Spinal cord (tissue), 10 donors: ENCODE data around the gene PERM1. TPM values are rescaled to one million over a fixed set of nuclear protein-coding genes. Genes with fewer than 3 reads are reported as not detected.

Experiments
- DNase-seq, 6 donors: peaks; one replicate each; pipeline versions ENCODE4 v3.0.0 to v3.0.0-alpha.2; 2013 to 2015; ENCODE audit warnings: low spot score in 6 of 6, low read depth in 4 of 6
- H3K27ac ChIP-seq: one replicate; pipeline ENCODE4 v1.5.1; 2013; ENCODE audit warnings: low read depth, low read length, control low read depth
- H3K27me3 ChIP-seq: one replicate; pipeline ENCODE4 v1.6.1; 2013; ENCODE audit warnings: low read length; ENCODE audit not compliant: control insufficient read depth, insufficient read depth
- H3K36me3 ChIP-seq: one replicate; pipeline ENCODE4 v1.6.1; 2013; ENCODE audit warnings: low read length; ENCODE audit not compliant: control insufficient read depth, insufficient read depth
- H3K4me1 ChIP-seq: one replicate; pipeline ENCODE4 v1.6.1; 2013; ENCODE audit warnings: low read length; ENCODE audit not compliant: control insufficient read depth, insufficient read depth
- H3K4me3 ChIP-seq: one replicate; pipeline ENCODE4 v1.5.1; 2013; ENCODE audit warnings: low read depth, low read length, control low read depth
- H3K9me3 ChIP-seq: one replicate; pipeline ENCODE4 v1.6.1; 2013; ENCODE audit warnings: low read length; ENCODE audit not compliant: control insufficient read depth, insufficient read depth
- WGBS: methylation state at CpG from one replicate; pipeline ENCODE4 v1.1.5; 2013; ENCODE audit warnings: missing lambda C conversion rate; ENCODE audit not compliant: insufficient coverage; 5-methylcytosine and 5-hydroxymethylcytosine counted together
- polyA plus RNA-seq, 2 donors: library from polyadenylated mRNA; unstranded; fragments of 120-200 nt; gene quantifications; one replicate each; pipeline ENCODE4 v1.2.1, GENCODE V29; 2013; ENCODE audit not compliant: insufficient read length in 2 of 2
- total RNA-seq, 2 donors: library from RNA; depleted of rRNA in 1 of 2; stranded (reverse); fragments of 120-200 nt in 1 of 2; fragments of >200 nt in 1 of 2; gene quantifications; one replicate each; pipeline versions ENCODE4 v1.2.3 to v1.2.4, GENCODE V29; 2013 to 2014
- donor health status: healthy.

Gene PERM1
- total and polyA plus RNA-seq, 4 donors: 0.39 TPM; not detected in 3

DNA sequence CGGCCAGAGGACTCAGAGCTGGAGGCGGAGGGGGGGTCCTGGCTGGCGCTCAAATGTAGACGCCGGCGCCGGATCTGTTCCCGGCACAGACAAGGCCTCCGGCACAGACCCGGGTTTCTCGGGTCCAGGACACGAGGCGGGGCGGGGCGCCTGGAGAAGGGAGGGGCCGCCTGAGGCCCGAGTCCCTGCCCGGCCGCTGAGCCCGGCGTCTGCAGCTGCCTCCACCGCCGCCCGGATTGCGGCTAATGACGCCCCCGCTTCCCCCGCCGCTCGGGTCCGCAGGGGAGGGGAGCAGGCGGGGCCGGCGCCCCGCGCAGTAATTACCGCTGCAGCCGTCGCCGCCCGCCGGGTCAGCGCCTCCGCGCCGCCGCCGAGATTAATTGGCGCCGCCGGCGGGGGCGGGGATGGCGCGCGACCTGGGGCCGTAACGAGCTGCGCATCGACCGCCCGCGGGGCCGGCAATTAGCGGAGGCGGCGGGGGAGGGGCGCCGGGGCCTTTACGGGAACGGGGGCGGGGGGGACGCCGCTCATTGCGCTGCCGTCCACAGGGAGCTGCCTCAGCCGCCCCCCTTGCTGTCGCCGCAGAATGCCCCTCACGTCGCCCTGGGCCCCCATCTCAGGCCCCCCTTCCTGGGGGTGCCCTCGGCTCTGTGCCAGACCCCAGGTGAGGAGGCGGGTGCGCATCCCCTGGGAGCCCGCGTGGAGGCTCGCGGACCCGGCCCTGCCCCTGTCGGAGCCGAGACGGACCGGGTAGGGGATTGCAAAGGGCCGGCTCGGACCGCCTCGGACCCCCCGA lies 40.1 kb downstream of the PERM1 start:
- Histone ChIP-seq H3K27ac (peak overlapping the region; percentile 29), H3K36me3 (peaks cover 50% of the 10 kb centered on the region), H3K27me3 (peaks cover 44% of the 10 kb centered on the region), H3K4me3 (no peak overlapping the region), H3K4me1 (peaks cover 62% of the 10 kb centered on the region), H3K9me3 (no peaks in the 10 kb centered on the region)
- peak in 2 of 6 donors; percentile 72 to 83 for DNase-seq
- WGBS: under 1% methylated on average over 98 of the region's 98 CpGs

- Histone ChIP-seq H3K27me3 (peaks cover 51% of the 10 kb centered on the region), H3K9me3 (no peaks in the 10 kb centered on the region), H3K36me3 (peaks cover 50% of the 10 kb centered on the region), H3K27ac (peak overlapping the region; percentile 29), H3K4me1 (peaks cover 67% of the 10 kb centered on the region), H3K4me3 (no peak overlapping the region)
- DNase-seq: no peak
- 8% methylated on average over 36 of the region's 36 CpGs for WGBS
These were observed 40.8 kb downstream of the PERM1 start for GRCh38 chr1:941015-941587.

GRCh38 chr1:940107-941014 lies 41.5 kb downstream of the PERM1 start:
- Histone ChIP-seq H3K27ac (peak overlapping the region; percentile 29), H3K9me3 (no peaks in the 10 kb centered on the region), H3K36me3 (peaks cover 49% of the 10 kb centered on the region), H3K4me3 (peak overlapping the region; percentile 9), H3K4me1 (peaks cover 75% of the 10 kb centered on the region), H3K27me3 (peaks cover 58% of the 10 kb centered on the region)
- WGBS: under 1% methylated on average over 84 of the region's 86 CpGs
- DNase-seq: peak in 2 of 6 donors; percentile 83 to 85

DNA sequence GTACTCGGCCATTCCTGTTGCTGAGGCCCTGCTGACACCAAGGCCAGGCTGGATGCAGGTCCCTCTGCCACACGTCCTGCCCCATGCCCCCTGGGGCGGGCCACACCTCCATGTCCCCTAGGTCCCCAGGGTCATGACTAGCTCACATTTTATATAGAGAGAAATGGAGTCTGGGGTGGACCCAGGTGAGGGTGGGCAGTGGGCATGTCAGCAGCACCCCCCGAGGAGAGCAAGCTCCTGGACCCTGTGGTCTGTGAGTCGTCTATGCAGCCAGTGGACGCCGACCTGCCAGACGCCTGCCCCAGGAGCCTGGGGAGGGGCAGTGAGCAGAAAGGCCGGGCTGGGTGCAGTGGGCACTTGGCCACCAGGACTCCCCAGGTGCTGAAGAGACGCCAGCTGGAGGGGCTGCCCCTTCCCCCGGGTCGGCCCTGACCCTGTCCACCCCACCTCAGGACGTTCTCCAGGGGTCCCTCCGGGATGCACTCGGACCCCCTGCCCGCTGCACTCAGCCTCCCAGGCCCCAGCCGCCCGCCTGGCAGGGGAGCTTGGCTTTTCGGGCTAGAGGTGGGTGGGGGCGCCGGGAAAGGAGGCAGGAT lies 42.3 kb downstream of the PERM1 start:
- WGBS: 12% methylated on average over 16 of the region's 21 CpGs
- Histone ChIP-seq H3K4me1 (peaks cover 74% of the 10 kb centered on the region), H3K4me3 (peak overlapping the region; percentile 9), H3K27ac (peak overlapping the region; percentile 25), H3K36me3 (peaks cover 43% of the 10 kb centered on the region), H3K27me3 (peaks cover 65% of the 10 kb centered on the region), H3K9me3 (no peaks in the 10 kb centered on the region)
- no peak for DNase-seq

- WGBS: 47% methylated on average over 30 of the region's 30 CpGs
- no peak for DNase-seq
- H3K4me3 ChIP-seq: no peak overlapping the region
- H3K9me3 ChIP-seq: no peaks in the 10 kb centered on the region
- peaks cover 65% of the 10 kb centered on the region for H3K27me3 ChIP-seq
- H3K36me3 ChIP-seq: peaks cover 36% of the 10 kb centered on the region
- H3K27ac ChIP-seq: no peak overlapping the region
- H3K4me1 ChIP-seq: peaks cover 67% of the 10 kb centered on the region
These were observed 43.0 kb downstream of the PERM1 start for GRCh38 chr1:938711-939489.

DNA sequence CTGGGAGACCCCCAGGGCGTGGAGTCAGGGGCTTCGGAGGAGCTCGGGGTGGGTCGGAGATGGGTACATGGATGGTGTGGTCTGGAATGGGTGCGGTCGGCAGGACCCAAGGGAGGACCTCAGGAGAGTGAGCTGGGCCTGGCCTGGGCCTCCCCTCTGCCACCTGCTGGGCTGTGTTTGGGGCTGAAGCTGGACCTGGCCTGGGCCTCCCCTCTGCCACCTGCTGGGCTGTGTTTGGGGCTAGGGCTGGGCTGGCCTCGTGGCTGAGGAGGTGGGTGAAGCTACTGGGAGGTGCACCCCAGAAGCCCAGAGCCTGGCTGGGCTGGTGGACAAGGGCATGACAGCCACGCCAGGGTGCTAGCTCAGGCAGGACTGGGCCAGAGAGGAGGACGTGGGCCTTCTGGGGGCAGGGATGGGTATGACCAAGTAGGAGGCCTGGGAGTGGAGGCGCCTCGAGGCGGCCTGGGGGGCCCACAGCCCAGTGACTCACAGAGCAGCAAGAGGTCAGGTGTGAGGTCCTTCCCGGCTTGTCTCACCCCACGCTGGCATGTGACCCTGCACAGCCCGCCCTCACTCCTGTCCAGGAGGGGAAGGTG lies 43.7 kb downstream of the PERM1 start:
- Histone ChIP-seq H3K9me3 (no peaks in the 10 kb centered on the region), H3K4me3 (no peak overlapping the region), H3K27ac (no peak overlapping the region), H3K27me3 (peaks cover 68% of the 10 kb centered on the region), H3K4me1 (peaks cover 66% of the 10 kb centered on the region), H3K36me3 (peaks cover 33% of the 10 kb centered on the region)
- DNase-seq: no peak
- 75% methylated on average over 12 of the region's 15 CpGs for WGBS

GRCh38 chr1:937521-937920 lies 44.4 kb downstream of the PERM1 start:
- H3K36me3 ChIP-seq: peaks cover 34% of the 10 kb centered on the region
- H3K4me1 ChIP-seq: peaks cover 63% of the 10 kb centered on the region
- 75% methylated on average over 16 of the region's 16 CpGs for WGBS
- H3K27me3 ChIP-seq: peaks cover 67% of the 10 kb centered on the region
- no peak overlapping the region for H3K4me3 ChIP-seq
- DNase-seq: no peak
- no peaks in the 10 kb centered on the region for H3K9me3 ChIP-seq
- no peak overlapping the region for H3K27ac ChIP-seq

DNA sequence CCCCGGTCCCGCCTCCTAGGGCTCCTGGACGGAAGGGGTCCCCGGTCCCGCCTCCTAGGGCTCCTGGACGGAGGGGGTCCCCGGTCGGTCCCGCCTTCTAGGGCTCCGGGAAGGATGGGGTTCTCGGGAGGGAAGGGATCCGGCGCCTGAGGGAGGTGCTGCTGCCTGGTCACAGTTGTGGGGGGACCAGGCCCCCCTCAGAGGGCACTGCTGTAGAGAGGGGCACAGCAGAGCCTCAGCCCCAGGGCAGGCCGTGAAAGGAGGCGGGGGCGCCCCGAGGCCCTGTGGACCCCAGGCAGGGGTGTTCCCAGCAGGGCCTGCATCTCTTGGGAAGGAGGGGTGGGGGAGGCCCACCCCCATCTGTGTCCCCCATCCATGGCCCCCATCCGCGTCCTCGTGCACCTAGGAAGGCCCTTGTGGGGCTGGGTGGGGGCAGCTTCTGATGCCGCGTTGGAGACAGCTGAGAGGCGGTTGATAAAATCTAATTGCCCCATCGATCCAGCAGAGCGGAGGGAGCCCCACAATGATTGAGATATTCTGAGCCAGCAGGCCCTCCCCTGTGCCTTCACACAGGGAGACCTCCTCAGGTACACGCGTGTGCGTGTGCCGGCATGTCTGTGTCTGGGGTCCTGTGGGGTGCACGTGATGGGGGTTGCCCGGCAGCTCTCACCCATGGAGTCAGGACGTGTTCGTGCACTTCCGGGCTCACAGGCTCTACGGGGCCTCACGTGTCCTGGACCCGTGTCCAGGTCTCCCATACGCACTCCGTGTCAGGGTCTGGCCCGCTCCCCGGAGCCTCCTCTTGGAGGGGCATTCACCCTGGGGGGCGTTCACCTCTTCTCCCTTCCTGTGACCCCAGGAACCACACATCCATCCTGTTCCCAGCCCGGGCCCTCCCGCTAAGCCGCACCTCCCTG lies 45.3 kb downstream of the PERM1 start:
- no peak for DNase-seq
- H3K27ac ChIP-seq: no peak overlapping the region
- H3K36me3 ChIP-seq: peaks cover 39% of the 10 kb centered on the region
- no peaks in the 10 kb centered on the region for H3K9me3 ChIP-seq
- peaks cover 64% of the 10 kb centered on the region for H3K4me1 ChIP-seq
- 59% methylated on average over 39 of the region's 45 CpGs for WGBS
- H3K4me3 ChIP-seq: no peak overlapping the region
- peaks cover 71% of the 10 kb centered on the region for H3K27me3 ChIP-seq
